OCI-LY7 (cell line): ENCODE data around the gene RCSD1. TPM values are rescaled to one million over a fixed set of nuclear protein-coding genes. Genes with fewer than 3 reads are reported as not detected.
A peak's percentile ranks its signal among the peaks of the same experiment; 100 is the strongest.

Experiments used
- BruUV-seq: library from RNA; stranded (reverse); fragments of 400-500 nt; replicated peaks from 2 replicates; lab custom pipeline; 2021; lab: Mats Ljungman, UMichigan
- CTCF ChIA-PET: fragments of 300-600 bp; sonication (Branson Sonifier 250); formaldehyde crosslinking; loops from one replicate; lab custom pipeline; 2022; ENCODE audit warnings: antibody characterized with exemption; ENCODE audit not compliant: unreplicated experiment; lab: Charles Lee
- POLR2A ChIA-PET: fragments of 300-600 bp; sonication (Branson Sonifier 250); formaldehyde crosslinking; loops from one replicate; lab custom pipeline; 2022; ENCODE audit warnings: antibody characterized with exemption; lab: Charles Lee
- DNase-seq: peaks from one replicate; pipeline ENCODE4 v3.0.0-alpha.2; 2015; ENCODE audit warnings: low spot score
- H2AFZ ChIP-seq: fragments of 200-600 bp; sonication (generic), shearing (Covaris generic); 2 replicates; pipeline ENCODE4 v1.6.1; 2014; ENCODE audit warnings: mild to moderate bottlenecking, antibody characterized with exemption, low read length, moderate library complexity
- H3K27ac ChIP-seq: fragments of 200-600 bp; sonication (generic); 2 replicates; pipeline ENCODE4 v1.5.1; 2014; ENCODE audit warnings: mixed run types, low read depth, mild to moderate bottlenecking, moderate library complexity, low read length, inconsistent platforms; ENCODE audit not compliant: poor library complexity, severe bottlenecking
- H3K36me3 ChIP-seq: fragments of 200-600 bp; sonication (generic); 2 replicates; pipeline ENCODE4 v1.6.1; 2014; ENCODE audit warnings: mild to moderate bottlenecking, antibody characterized with exemption, low read length, moderate library complexity, mixed read lengths; ENCODE audit not compliant: insufficient read depth
- H3K4me1 ChIP-seq: fragments of 200-600 bp; sonication (generic); 2 replicates; pipeline ENCODE4 v1.5.1; 2014; ENCODE audit warnings: mild to moderate bottlenecking, low read length; ENCODE audit not compliant: insufficient read depth, poor library complexity, severe bottlenecking
- H3K4me2 ChIP-seq: fragments of 200-600 bp; sonication (generic); 2 replicates; pipeline ENCODE4 v1.6.1; 2014; ENCODE audit warnings: mild to moderate bottlenecking, low read length
- H3K4me3 ChIP-seq: fragments of 200-600 bp; sonication (generic); 2 replicates; pipeline ENCODE4 v1.5.1; 2014; ENCODE audit warnings: mild to moderate bottlenecking, low read depth, low read length; ENCODE audit not compliant: poor library complexity, severe bottlenecking
- H3K79me2 ChIP-seq: fragments of 200-600 bp; sonication (generic); 2 replicates; pipeline ENCODE4 v1.6.1; 2016; ENCODE audit warnings: low read depth, mild to moderate bottlenecking, low read length, moderate library complexity, mixed read lengths; ENCODE audit not compliant: insufficient read depth
- H3K9me2 ChIP-seq: fragments of 200-600 bp; sonication (generic); 2 replicates; pipeline ENCODE4 v1.6.1; 2016; ENCODE audit warnings: mild to moderate bottlenecking, low read length, mixed read lengths; ENCODE audit not compliant: insufficient read depth
- H3K9me3 ChIP-seq: fragments of 200-600 bp; sonication (generic); 2 replicates; pipeline ENCODE4 v1.6.1; 2014; ENCODE audit warnings: mild to moderate bottlenecking, mixed run types, low read length, mixed read lengths
- H4K20me1 ChIP-seq: fragments of 200-600 bp; sonication (generic); 2 replicates; pipeline ENCODE4 v1.6.1; 2014; ENCODE audit warnings: mild to moderate bottlenecking, antibody characterized with exemption, low read length, moderate library complexity, mixed read lengths; ENCODE audit not compliant: insufficient read depth
- EZH2phosphoT487 ChIP-seq: fragments of 200-600 bp; sonication (generic); IDR thresholded peaks from 2 replicates; pipeline ENCODE4 v1.6.1; 2018; ENCODE audit warnings: low read depth, borderline replicate concordance, mild to moderate bottlenecking, mixed run types, antibody characterized with exemption, low read length, moderate library complexity, mixed read lengths
- intact Hi-C: fragments of 100-400 bp; cut with micrococcal nuclease; formaldehyde crosslinking; loops from one replicate; pipeline ENCODE4 v1.10.0; 2022; ENCODE audit not compliant: unreplicated experiment
- total RNA-seq, 2 experiments: library from RNA; depleted of rRNA in 1 of 2; stranded (reverse); fragments of >200 nt in 1 of 2; shearing (Covaris generic) in 1 of 2; gene quantifications; 2 replicates each; pipeline ENCODE4 v1.2.3, GENCODE V29; 2014 to 2022
- TF ChIP-seq, protein P1 (sequence below): fragments of 200-600 bp; sonication (generic); conservative IDR thresholded peaks from 2 replicates; pipeline ENCODE4 v1.5.1; 2014; ENCODE audit warnings: mild to moderate bottlenecking, antibody characterized with exemption, low read length, moderate library complexity, mixed read lengths

Gene RCSD1
- total RNA-seq, 2 experiments from 2014 or later, result 161 to 164 TPM

DNA sequence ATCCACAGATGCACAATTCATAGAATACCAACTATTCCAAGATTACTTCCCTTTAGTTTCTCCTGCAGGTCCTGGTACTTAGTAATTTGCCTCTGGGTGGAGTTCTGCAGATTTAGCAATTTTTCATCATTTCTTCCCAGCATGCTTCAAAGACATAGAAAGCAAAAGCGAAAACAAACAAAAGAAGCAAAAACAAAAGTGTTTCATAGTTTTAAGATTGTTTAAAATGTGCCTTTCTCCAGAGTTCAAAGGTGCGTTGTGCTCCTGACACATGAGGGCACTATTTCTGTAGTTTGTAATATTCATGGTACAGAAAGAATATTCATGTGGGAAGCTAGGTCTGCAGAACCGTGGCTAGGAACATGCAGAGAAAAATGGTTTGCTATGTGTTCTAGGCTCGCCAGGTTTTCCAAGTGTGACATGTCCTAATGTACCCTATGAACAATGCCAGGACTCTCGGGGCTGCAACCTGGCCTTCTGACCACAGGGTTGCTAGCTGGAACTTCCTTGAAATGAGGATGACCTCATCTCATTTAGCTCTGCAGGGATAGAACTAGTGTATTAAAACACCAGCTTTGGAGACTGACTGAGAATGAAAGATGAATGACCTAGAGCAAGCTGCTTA lies 30.0 kb upstream of the RCSD1 start:
- 0 out of 2 replicates have a peak, but pooled peaks cover 5% of the 10 kb centered on the region for H3K9me3 ChIP-seq
- H3K9me2 ChIP-seq, result no peaks in the 10 kb centered on the region
- no TSS peak for BruUV-seq
- intact Hi-C loops, result loop anchor here (1.0 to 5.0 kb wide), 5 partner anchors 29 to 378 kb away; partner anchors contain the start of gene POU2F1
- ChIA-PET POLR2A (interaction anchor here (0.6 to 5.3 kb wide), 19 partner anchors 16 to 202 kb away, joined by 3 to 66 read pairs (median 5); no protein-coding TSS in a partner anchor), CTCF (interaction anchor here (0.7 to 2.1 kb wide), 13 partner anchors 17 to 115 kb away, joined by 3 to 22 read pairs (median 3); no protein-coding TSS in a partner anchor)
- H3K79me2 ChIP-seq, result peaks cover 18% of the 10 kb centered on the region; the same call in 1 of the 2 replicates
- H3K27ac ChIP-seq, result peak overlapping the region; percentile 79
- TF ChIP-seq, protein P1, sequence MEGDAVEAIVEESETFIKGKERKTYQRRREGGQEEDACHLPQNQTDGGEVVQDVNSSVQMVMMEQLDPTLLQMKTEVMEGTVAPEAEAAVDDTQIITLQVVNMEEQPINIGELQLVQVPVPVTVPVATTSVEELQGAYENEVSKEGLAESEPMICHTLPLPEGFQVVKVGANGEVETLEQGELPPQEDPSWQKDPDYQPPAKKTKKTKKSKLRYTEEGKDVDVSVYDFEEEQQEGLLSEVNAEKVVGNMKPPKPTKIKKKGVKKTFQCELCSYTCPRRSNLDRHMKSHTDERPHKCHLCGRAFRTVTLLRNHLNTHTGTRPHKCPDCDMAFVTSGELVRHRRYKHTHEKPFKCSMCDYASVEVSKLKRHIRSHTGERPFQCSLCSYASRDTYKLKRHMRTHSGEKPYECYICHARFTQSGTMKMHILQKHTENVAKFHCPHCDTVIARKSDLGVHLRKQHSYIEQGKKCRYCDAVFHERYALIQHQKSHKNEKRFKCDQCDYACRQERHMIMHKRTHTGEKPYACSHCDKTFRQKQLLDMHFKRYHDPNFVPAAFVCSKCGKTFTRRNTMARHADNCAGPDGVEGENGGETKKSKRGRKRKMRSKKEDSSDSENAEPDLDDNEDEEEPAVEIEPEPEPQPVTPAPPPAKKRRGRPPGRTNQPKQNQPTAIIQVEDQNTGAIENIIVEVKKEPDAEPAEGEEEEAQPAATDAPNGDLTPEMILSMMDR, result peak; percentile 97
- TF ChIP-seq EZH2phosphoT487, result no peak
- peak overlapping the region; percentile 69 for H3K4me2 ChIP-seq
- H2AFZ ChIP-seq, result peak overlapping the region; percentile 63; the same call in 1 of the 2 replicates
- peaks cover 40% of the 10 kb centered on the region for H3K4me1 ChIP-seq
- H4K20me1 ChIP-seq, result no peaks in the 10 kb centered on the region
- DNase-seq, result peak; percentile 80
- H3K36me3 ChIP-seq, result peaks cover 18% of the 10 kb centered on the region
- peak overlapping the region; percentile 10 for H3K4me3 ChIP-seq

DNA sequence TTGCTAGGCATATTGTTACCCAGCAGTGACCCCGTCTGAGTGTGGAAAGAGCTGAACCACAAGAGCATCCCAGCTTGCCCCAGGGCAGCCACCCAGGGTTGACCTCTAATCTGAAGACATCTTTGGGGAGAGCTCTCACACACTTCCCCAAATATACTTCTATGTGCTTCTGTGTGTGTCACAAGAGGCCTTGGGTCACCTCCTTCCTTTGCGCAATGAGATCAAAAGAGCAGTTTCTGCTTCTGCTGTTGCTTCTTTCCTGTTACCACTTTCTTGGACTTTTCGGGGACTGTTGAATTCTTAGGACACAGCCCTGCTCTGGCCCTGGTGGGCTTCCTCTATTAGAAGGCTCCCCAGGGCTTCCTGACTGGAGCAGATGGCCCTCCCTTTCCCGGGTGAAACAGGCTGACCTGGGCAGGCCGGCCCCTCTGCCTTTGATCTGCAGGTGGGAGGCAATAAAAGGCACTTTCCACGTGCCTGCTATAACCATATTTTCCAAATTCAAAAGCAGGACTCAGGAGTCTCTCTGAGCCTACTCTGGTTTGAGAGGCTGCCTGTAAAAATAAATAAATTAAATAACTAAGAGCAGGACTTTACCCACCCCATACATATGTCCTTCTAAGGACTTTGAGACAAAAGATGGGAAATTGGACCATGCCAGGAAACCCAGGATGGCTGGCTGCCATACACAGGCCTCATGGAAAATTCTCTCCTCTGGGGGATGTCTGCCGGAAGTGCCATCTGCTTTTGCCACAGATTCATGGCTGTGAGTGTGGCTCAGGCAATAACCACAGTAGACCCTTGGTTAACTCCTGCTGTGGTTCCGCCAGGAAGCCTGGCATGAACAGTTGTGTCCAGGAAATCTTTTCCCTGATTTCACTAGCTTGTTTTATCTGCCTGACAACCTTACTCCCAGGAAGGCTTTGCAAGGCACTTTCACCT lies 28.3 kb upstream of the RCSD1 start:
- H3K9me2 ChIP-seq, result no peaks in the 10 kb centered on the region
- CTCF ChIA-PET, result interaction anchor here (0.6 to 2.1 kb wide), 8 partner anchors 11 to 113 kb away, joined by 3 to 22 read pairs (median 5); no protein-coding TSS in a partner anchor
- peak overlapping the region; percentile 53; the same call in 1 of the 2 replicates for H2AFZ ChIP-seq

More for the DNA sequence above, 28.3 kb upstream of the RCSD1 start:
- peak overlapping the region; percentile 79 for H3K27ac ChIP-seq
- peaks cover 18% of the 10 kb centered on the region; the same call in 1 of the 2 replicates for H3K79me2 ChIP-seq
- no peaks in the 10 kb centered on the region for H4K20me1 ChIP-seq
- peaks cover 40% of the 10 kb centered on the region for H3K4me1 ChIP-seq
- peak overlapping the region; percentile 69 for H3K4me2 ChIP-seq
- H3K36me3 ChIP-seq, result peaks cover 28% of the 10 kb centered on the region
- intact Hi-C loops, result loop anchor here (1.0 to 5.0 kb wide), 5 partner anchors 16 to 379 kb away; partner anchors contain the start of gene POU2F1
- peak; percentile 79 for DNase-seq
- peaks cover 7% of the 10 kb centered on the region; the same call in 1 of the 2 replicates for H3K9me3 ChIP-seq
- peak overlapping the region; percentile 28 for H3K4me3 ChIP-seq
- BruUV-seq, result no TSS peak
- POLR2A ChIA-PET, result interaction anchor here (0.9 to 5.3 kb wide), 20 partner anchors 15 to 168 kb away, joined by 3 to 66 read pairs (median 6); partner anchors contain the start of gene CREG1
- TF ChIP-seq, protein P1, result no peak
- no peak for TF ChIP-seq EZH2phosphoT487
